ENCODE measurements around the gene TTC17. TPM values are rescaled to one million over a fixed set of nuclear protein-coding genes. Genes with fewer than 3 reads are reported as not detected.

Gene TTC17
- total RNA-seq, 2 donors from 2014 or later = 103 to 122 TPM

GRCh38 chr11:43356336-43356735 lies 2.4 kb upstream of the TTC17 start:
- no peak for TF ChIP-seq CTCF (conservative IDR thresholded peaks at IDR 0.05)
- DNase-seq = no peak

GRCh38 chr11:43358279-43358800 lies 380 bp upstream of the TTC17 start:
- peaks cover 15% of the 10 kb centered on the region for H3K27me3 Mint-ChIP-seq (ENCODE audit: insufficient read depth)
- Histone ChIP-seq H3K9ac (ENCODE audit: extremely low read depth, low read length, poor library complexity, severe bottlenecking) (peak overlapping the region; percentile 86), H3K36me3 (ENCODE audit: control insufficient read depth, insufficient read depth, low read length) (no peaks in the 10 kb centered on the region), H3K4me1 (ENCODE audit: control insufficient read depth, insufficient read depth, low read length) (no peaks in the 10 kb centered on the region), H3K4me3 (ENCODE audit: low read length) (peak overlapping the region; percentile 97), H3K27me3 (ENCODE audit: control insufficient read depth, insufficient read depth, low read length, poor library complexity, severe bottlenecking) (no peaks in the 10 kb centered on the region), H3K27ac (ENCODE audit: low read depth, low read length) (peak overlapping the region; percentile 54), H3K9me3 (ENCODE audit: control insufficient read depth, low read length) (no peaks in the 10 kb centered on the region)
- peak overlapping the region; percentile 97 for H3K4me3 Mint-ChIP-seq
- DNase-seq = no peak
- H3K4me1 Mint-ChIP-seq = peaks cover 24% of the 10 kb centered on the region
- peak overlapping the region; percentile 95 for H3K27ac Mint-ChIP-seq
- no peak for TF ChIP-seq CTCF (conservative IDR thresholded peaks at IDR 0.05)
- WGBS, 2 experiments (ENCODE audit: insufficient coverage in 1 of 2, insufficient read length in 1 of 2) = 17 to 47% methylated on average over 6 to 15 of the region's 16 CpGs
- H3K9me3 Mint-ChIP-seq = peaks cover 2% of the 10 kb centered on the region
- H3K36me3 Mint-ChIP-seq (ENCODE audit: low read depth) = peaks cover 6% of the 10 kb centered on the region

More at GRCh38 chr11:43356336-43356735, 2.4 kb upstream of the TTC17 start:
- Histone ChIP-seq H3K27me3 (ENCODE audit: control insufficient read depth, insufficient read depth, low read length, poor library complexity, severe bottlenecking) (no peaks in the 10 kb centered on the region), H3K9me3 (ENCODE audit: control insufficient read depth, low read length) (no peaks in the 10 kb centered on the region), H3K4me1 (ENCODE audit: control insufficient read depth, insufficient read depth, low read length) (no peaks in the 10 kb centered on the region), H3K4me3 (ENCODE audit: low read length) (no peak overlapping the region), H3K36me3 (ENCODE audit: control insufficient read depth, insufficient read depth, low read length) (no peaks in the 10 kb centered on the region), H3K27ac (ENCODE audit: low read depth, low read length) (no peak overlapping the region), H3K9ac (ENCODE audit: extremely low read depth, low read length, poor library complexity, severe bottlenecking) (no peak overlapping the region)
- H3K27ac Mint-ChIP-seq = no peak overlapping the region
- H3K36me3 Mint-ChIP-seq (ENCODE audit: low read depth) = no peaks in the 10 kb centered on the region
- H3K4me1 Mint-ChIP-seq = peaks cover 27% of the 10 kb centered on the region
- peaks cover 13% of the 10 kb centered on the region for H3K9me3 Mint-ChIP-seq
- H3K4me3 Mint-ChIP-seq = no peak overlapping the region
- H3K27me3 Mint-ChIP-seq (ENCODE audit: insufficient read depth) = peaks cover 15% of the 10 kb centered on the region

- 0 to 1% methylated on average over 11 to 14 of the region's 14 CpGs for WGBS, 2 experiments (ENCODE audit: insufficient coverage in 1 of 2, insufficient read length in 1 of 2)
- H3K27me3 ChIP-seq (ENCODE audit: control insufficient read depth, insufficient read depth, low read length, poor library complexity, severe bottlenecking) = no peaks in the 10 kb centered on the region
- peak overlapping the region; percentile 65 for H3K27ac ChIP-seq (ENCODE audit: low read depth, low read length)
- no peak for TF ChIP-seq CTCF (conservative IDR thresholded peaks at IDR 0.05)
- DNase-seq = no peak
- H3K9ac ChIP-seq (ENCODE audit: extremely low read depth, low read length, poor library complexity, severe bottlenecking) = peak overlapping the region; percentile 86
- H3K4me1 ChIP-seq (ENCODE audit: control insufficient read depth, insufficient read depth, low read length) = no peaks in the 10 kb centered on the region
- peak overlapping the region; percentile 97 for H3K4me3 ChIP-seq (ENCODE audit: low read length)
- peaks cover 12% of the 10 kb centered on the region for H3K36me3 Mint-ChIP-seq (ENCODE audit: low read depth)
- peaks cover 5% of the 10 kb centered on the region for H3K9me3 ChIP-seq (ENCODE audit: control insufficient read depth, low read length)
- no peaks in the 10 kb centered on the region for H3K36me3 ChIP-seq (ENCODE audit: control insufficient read depth, insufficient read depth, low read length)
- H3K9me3 Mint-ChIP-seq = no peaks in the 10 kb centered on the region
- peaks cover 12% of the 10 kb centered on the region for H3K27me3 Mint-ChIP-seq (ENCODE audit: insufficient read depth)
- H3K4me3 Mint-ChIP-seq = peak overlapping the region; percentile 97
- H3K4me1 Mint-ChIP-seq = peaks cover 24% of the 10 kb centered on the region
- H3K27ac Mint-ChIP-seq = peak overlapping the region; percentile 95
Observed at GRCh38 chr11:43359422-43359818, 700 bp downstream of the TTC17 start.
